Keratinocyte (primary cell): ENCODE data around the gene KLF3. TPM values are rescaled to one million over a fixed set of nuclear protein-coding genes. Genes with fewer than 3 reads are reported as not detected.

Experiments used
- DNase-seq: peaks from one replicate; pipeline ENCODE4 v3.0.0-alpha.2; 2011; ENCODE audit warnings: low read depth, missing footprints, low spot score
- FAIRE-seq: peaks from 2 replicates; lab custom pipeline; 2011; peaks lifted over from hg19 to GRCh38; lab: Jason Lieb, UNC
- H2AFZ ChIP-seq: 2 replicates; pipeline ENCODE4 v1.6.0; 2012; ENCODE audit warnings: low read length, control low read depth, inconsistent platforms; ENCODE audit not compliant: control insufficient read depth
- H3K27ac ChIP-seq: 2 replicates; pipeline ENCODE4 v1.5.1; 2011; ENCODE audit warnings: low read length; ENCODE audit not compliant: control insufficient read depth, insufficient read depth
- H3K27me3 ChIP-seq: 3 replicates; pipeline ENCODE4 v1.6.0; 2011; ENCODE audit warnings: low read length; ENCODE audit not compliant: control insufficient read depth, insufficient read depth; ENCODE audit errors: extremely low read depth
- H3K36me3 ChIP-seq, 2 experiments: 2 replicates in 1 of 2; 3 replicates in 1 of 2; pipeline ENCODE4 v1.5.1; 2011; ENCODE audit warnings: low read length in 2 of 2, mild to moderate bottlenecking in 1 of 2; ENCODE audit not compliant: control insufficient read depth in 2 of 2, insufficient read depth in 2 of 2; ENCODE audit errors: extremely low read depth in 1 of 2
- H3K4me1 ChIP-seq: 3 replicates; pipeline ENCODE4 v1.5.1; 2011; ENCODE audit warnings: low read length; ENCODE audit not compliant: control insufficient read depth, insufficient read depth; ENCODE audit errors: extremely low read depth
- H3K4me2 ChIP-seq: 3 replicates; pipeline ENCODE4 v1.6.0; 2011; ENCODE audit warnings: low read depth, low read length; ENCODE audit not compliant: control insufficient read depth, insufficient read depth; ENCODE audit errors: extremely low read depth
- H3K4me3 ChIP-seq, 3 experiments: fragments of 200-600 bp in 1 of 3; sonication (generic) in 1 of 3; 2 replicates in 2 of 3; 3 replicates in 1 of 3; pipeline ENCODE4 v1.5.1; 2011 to 2016; ENCODE audit warnings: low read length in 3 of 3, mild to moderate bottlenecking in 3 of 3, control low read depth in 2 of 3, inconsistent platforms in 1 of 3, low read depth in 1 of 3, mixed read lengths in 1 of 3, mixed run types in 1 of 3, moderate library complexity in 1 of 3; ENCODE audit not compliant: control insufficient read depth in 2 of 3, insufficient read depth in 2 of 3; ENCODE audit errors: extremely low read depth in 1 of 3
- H3K79me2 ChIP-seq: 2 replicates; pipeline ENCODE4 v1.6.0; 2012; ENCODE audit warnings: low read length; ENCODE audit not compliant: control insufficient read depth, insufficient read depth
- H3K9ac ChIP-seq: 3 replicates; pipeline ENCODE4 v1.6.0; 2011; ENCODE audit warnings: low read length; ENCODE audit not compliant: control insufficient read depth, insufficient read depth; ENCODE audit errors: extremely low read depth
- H3K9me1 ChIP-seq: 3 replicates; pipeline ENCODE4 v1.6.0; 2011; ENCODE audit warnings: low read length; ENCODE audit not compliant: control insufficient read depth, insufficient read depth; ENCODE audit errors: extremely low read depth
- H3K9me3 ChIP-seq: 2 replicates; pipeline ENCODE4 v1.5.1; 2012; ENCODE audit warnings: low read depth, low read length; ENCODE audit not compliant: control insufficient read depth
- H4K20me1 ChIP-seq: 3 replicates; pipeline ENCODE4 v1.6.0; 2011; ENCODE audit warnings: low read length; ENCODE audit not compliant: control insufficient read depth, insufficient read depth; ENCODE audit errors: extremely low read depth
- EZH2 ChIP-seq: IDR thresholded peaks from one replicate; pipeline ENCODE4 v1.6.1; 2012; ENCODE audit warnings: inconsistent platforms, mild to moderate bottlenecking, low read length, moderate library complexity
- dilution Hi-C: fragments of 300-500 bp; cut with MboI; formaldehyde crosslinking; loops from one replicate; pipeline ENCODE4 v1.7.0; 2020; ENCODE audit warnings: low sequenced_read_pairs; ENCODE audit not compliant: extremely low pct_ligation_motif_present
- polyA plus RNA-seq, 5 experiments: library from polyadenylated mRNA; depleted of rRNA in 3 of 5; stranded (reverse) in 3 of 5; stranded (forward) in 1 of 5; unstranded in 1 of 5; fragments of >200 nt; gene quantifications; 1 replicate in 1 of 5; 2 replicates in 3 of 5; 3 replicates in 1 of 5; pipeline versions ENCODE4 v1.2.1 to v1.2.3, GENCODE V29; 2011 to 2012; ENCODE audit warnings: missing spikeins in 2 of 5, low read depth in 1 of 5, low replicate concordance in 1 of 5
- TF ChIP-seq, protein P1 (sequence below), 3 experiments: IDR thresholded peaks in 1 of 3; conservative IDR thresholded peaks in 1 of 3; optimal IDR thresholded peaks in 1 of 3; 2 replicates in 2 of 3; 3 replicates in 1 of 3; pipeline versions ENCODE3 to v1.5.1; 2011; ENCODE audit warnings: low read length in 3 of 3, mild to moderate bottlenecking in 3 of 3, moderate library complexity in 2 of 3, control low read depth in 1 of 3, inconsistent platforms in 1 of 3; ENCODE audit not compliant: insufficient read depth in 2 of 3; ENCODE audit errors: extremely low read depth in 1 of 3

KLF3 gene
- polyA plus RNA-seq, 1 donor (not counting 4 experiments of a cell fraction or from before 2014, with no cell fraction given) = 39.9 TPM

DNA sequence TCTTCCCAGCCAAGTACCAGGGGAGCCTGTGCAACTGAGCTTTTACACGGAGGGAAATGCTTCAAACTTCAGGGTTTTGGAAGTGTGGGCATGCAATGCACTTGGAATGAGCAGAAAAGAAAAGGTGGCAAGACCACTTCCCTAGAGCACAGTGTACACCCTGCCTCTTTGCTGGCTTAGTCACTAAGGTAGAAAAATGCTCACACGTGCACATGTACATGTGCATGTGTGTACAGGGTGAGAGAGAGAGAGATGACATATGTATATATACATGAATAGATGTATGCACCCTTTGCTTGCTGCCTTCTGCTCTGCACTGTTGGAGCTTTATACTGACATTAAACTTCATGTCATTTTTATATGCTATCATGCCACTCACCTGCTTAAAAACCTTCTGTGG lies 7.9 kb upstream of the KLF3 start:
- Histone ChIP-seq H3K4me2 (no peak overlapping the region), H3K4me3 (no peak overlapping the region), H3K9me1 (no peaks in the 10 kb centered on the region), H3K4me1 (no peaks in the 10 kb centered on the region), H3K9me3 (no peaks in the 10 kb centered on the region), H3K79me2 (no peaks in the 10 kb centered on the region), H3K27ac (no peak overlapping the region), H3K36me3 (no peaks in the 10 kb centered on the region), H2AFZ (no peak overlapping the region), H3K9ac (no peak overlapping the region), H4K20me1 (no peaks in the 10 kb centered on the region), H3K27me3 (no peaks in the 10 kb centered on the region)
- TF ChIP-seq, protein P1, sequence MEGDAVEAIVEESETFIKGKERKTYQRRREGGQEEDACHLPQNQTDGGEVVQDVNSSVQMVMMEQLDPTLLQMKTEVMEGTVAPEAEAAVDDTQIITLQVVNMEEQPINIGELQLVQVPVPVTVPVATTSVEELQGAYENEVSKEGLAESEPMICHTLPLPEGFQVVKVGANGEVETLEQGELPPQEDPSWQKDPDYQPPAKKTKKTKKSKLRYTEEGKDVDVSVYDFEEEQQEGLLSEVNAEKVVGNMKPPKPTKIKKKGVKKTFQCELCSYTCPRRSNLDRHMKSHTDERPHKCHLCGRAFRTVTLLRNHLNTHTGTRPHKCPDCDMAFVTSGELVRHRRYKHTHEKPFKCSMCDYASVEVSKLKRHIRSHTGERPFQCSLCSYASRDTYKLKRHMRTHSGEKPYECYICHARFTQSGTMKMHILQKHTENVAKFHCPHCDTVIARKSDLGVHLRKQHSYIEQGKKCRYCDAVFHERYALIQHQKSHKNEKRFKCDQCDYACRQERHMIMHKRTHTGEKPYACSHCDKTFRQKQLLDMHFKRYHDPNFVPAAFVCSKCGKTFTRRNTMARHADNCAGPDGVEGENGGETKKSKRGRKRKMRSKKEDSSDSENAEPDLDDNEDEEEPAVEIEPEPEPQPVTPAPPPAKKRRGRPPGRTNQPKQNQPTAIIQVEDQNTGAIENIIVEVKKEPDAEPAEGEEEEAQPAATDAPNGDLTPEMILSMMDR (optimal IDR thresholded peaks at IDR 0.05 in 1 of 3, IDR thresholded peaks at IDR 0.05 in 1 of 3, conservative IDR thresholded peaks at IDR 0.05 in 1 of 3; ENCODE audit: extremely low read depth in 1 of 3, insufficient read depth in 2 of 3, low read length in 3 of 3) = no peak
- TF ChIP-seq EZH2 = no peak
- DNase-seq = no peak
- dilution Hi-C loops = no loop called here
- no peak for FAIRE-seq

DNA sequence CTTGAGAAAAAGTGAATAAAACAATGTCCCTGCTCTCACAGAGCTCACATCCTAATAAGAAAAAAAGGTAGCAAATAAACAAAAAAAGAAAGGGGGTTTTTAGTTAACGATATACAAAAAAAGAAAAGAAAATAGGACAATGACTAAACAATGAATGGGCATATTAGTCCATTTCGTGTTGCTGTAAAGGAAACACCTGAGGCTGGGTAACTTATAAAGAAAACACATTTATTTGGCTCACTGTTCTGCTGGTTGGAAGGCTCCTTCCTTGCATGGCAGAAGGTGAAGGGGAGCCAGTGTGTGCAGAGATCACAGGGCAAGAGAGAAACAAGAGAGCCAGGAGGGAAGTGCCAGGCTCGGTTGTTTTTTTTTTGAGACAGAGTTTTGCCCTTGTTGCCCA lies 4.7 kb upstream of the KLF3 start:
- Histone ChIP-seq H4K20me1 (no peaks in the 10 kb centered on the region), H3K4me3 (no peak overlapping the region), H3K9me1 (no peaks in the 10 kb centered on the region), H3K9me3 (no peaks in the 10 kb centered on the region), H3K36me3 (no peaks in the 10 kb centered on the region), H3K27ac (no peak overlapping the region), H2AFZ (no peak overlapping the region), H3K79me2 (peaks cover 3% of the 10 kb centered on the region), H3K9ac (no peak overlapping the region), H3K4me1 (no peaks in the 10 kb centered on the region), H3K27me3 (no peaks in the 10 kb centered on the region), H3K4me2 (no peak overlapping the region)
- dilution Hi-C loops = no loop called here
- DNase-seq (no peak), FAIRE-seq (no peak)
- TF ChIP-seq EZH2 = no peak
- TF ChIP-seq, protein P1 (optimal IDR thresholded peaks at IDR 0.05 in 1 of 3, IDR thresholded peaks at IDR 0.05 in 1 of 3, conservative IDR thresholded peaks at IDR 0.05 in 1 of 3; ENCODE audit: extremely low read depth in 1 of 3, insufficient read depth in 2 of 3, low read length in 3 of 3) = no peak
